IMR-90 (cell line): ENCODE measurements around the gene DNAJC13. TPM values are rescaled to one million over a fixed set of nuclear protein-coding genes. Genes with fewer than 3 reads are reported as not detected.

Source experiments
- ATAC-seq: fragments of 200-7000 bp; cut with Tn5 transposase; 2 replicates; pipeline ENCODE4 v1.9.1; 2020; ENCODE audit warnings: low read depth, mild to moderate bottlenecking, moderate library complexity
- BruUV-seq: library from RNA; stranded (reverse); fragments of 400-500 nt; replicated peaks from 2 replicates; lab custom pipeline; 2021; lab: Mats Ljungman, UMichigan
- CTCF ChIA-PET: fragments of 300-600 bp; formaldehyde crosslinking; extraction: SDS; loops from one replicate; lab custom pipeline; 2021; ENCODE audit warnings: antibody characterized with exemption; lab: Yijun Ruan, JAX
- POLR2A ChIA-PET: fragments of 300-600 bp; sonication (Branson Sonifier 250); formaldehyde crosslinking; loops from one replicate; lab custom pipeline; 2022; ENCODE audit warnings: antibody characterized with exemption; ENCODE audit not compliant: unreplicated experiment; lab: Charles Lee
- DNase-seq: peaks from one replicate; pipeline ENCODE4 v3.0.0; 2013
- H2AFZ ChIP-seq: replicated peaks from 2 replicates; pipeline ENCODE3; 2013; ENCODE audit warnings: low read length, mild to moderate bottlenecking; ENCODE audit not compliant: poor library complexity
- H2AK5ac ChIP-seq: 2 replicates; pipeline ENCODE4 v1.6.1; 2013; ENCODE audit warnings: low read depth, low read length, inconsistent platforms
- H2AK9ac ChIP-seq: replicated peaks from 2 replicates; pipeline ENCODE3; 2013; ENCODE audit warnings: mild to moderate bottlenecking, low read depth, low read length, moderate library complexity; ENCODE audit not compliant: poor library complexity
- H2BK120ac ChIP-seq: 2 replicates; pipeline ENCODE4 v1.6.1; 2013; ENCODE audit warnings: low read depth, low read length, inconsistent platforms
- H2BK15ac ChIP-seq: 3 replicates; pipeline ENCODE4 v1.6.1; 2013; ENCODE audit warnings: low read depth, low read length, inconsistent platforms
- H2BK20ac ChIP-seq: 2 replicates; pipeline ENCODE4 v1.6.1; 2013; ENCODE audit warnings: low read depth, mild to moderate bottlenecking, inconsistent platforms, low read length, moderate library complexity
- H2BK5ac ChIP-seq: 2 replicates; pipeline ENCODE4 v1.6.1; 2013; ENCODE audit warnings: mild to moderate bottlenecking, low read depth, low read length, inconsistent platforms; ENCODE audit not compliant: poor library complexity, severe bottlenecking
- H3K14ac ChIP-seq: replicated peaks from 2 replicates; pipeline ENCODE4 v1.6.1; 2013; ENCODE audit warnings: low read depth, low read length, inconsistent platforms
- H3K18ac ChIP-seq: 2 replicates; pipeline ENCODE4 v1.6.1; 2013; ENCODE audit warnings: low read depth, low read length, control low read depth
- H3K23ac ChIP-seq: 2 replicates; pipeline ENCODE4 v1.6.1; 2013; ENCODE audit warnings: low read depth, low read length, inconsistent platforms
- H3K27ac ChIP-seq: 2 replicates; pipeline ENCODE4 v1.5.1; 2013; ENCODE audit warnings: mild to moderate bottlenecking, control low read depth, low read length; ENCODE audit not compliant: insufficient read depth
- H3K27me3 ChIP-seq: 2 replicates; pipeline ENCODE4 v1.6.1; 2013; ENCODE audit warnings: low read length; ENCODE audit not compliant: control insufficient read depth, insufficient read depth
- H3K36me3 ChIP-seq: 2 replicates; pipeline ENCODE4 v1.6.1; 2013; ENCODE audit warnings: low read length, mixed read lengths; ENCODE audit not compliant: control insufficient read depth, insufficient read depth
- H3K4ac ChIP-seq: 2 replicates; pipeline ENCODE4 v1.6.1; 2013; ENCODE audit warnings: low read depth, low read length, inconsistent platforms
- H3K4me1 ChIP-seq: 2 replicates; pipeline ENCODE4 v1.6.1; 2013; ENCODE audit warnings: low read length, mixed read lengths; ENCODE audit not compliant: control insufficient read depth, insufficient read depth
- H3K4me2 ChIP-seq: 2 replicates; pipeline ENCODE4 v1.6.1; 2013; ENCODE audit warnings: low read depth, mild to moderate bottlenecking, control low read depth, low read length, moderate library complexity
- H3K4me3 ChIP-seq: 2 replicates; pipeline ENCODE4 v1.5.1; 2013; ENCODE audit warnings: low read depth, mild to moderate bottlenecking, control low read depth, low read length, moderate library complexity; ENCODE audit not compliant: insufficient read depth
- H3K56ac ChIP-seq: 2 replicates; pipeline ENCODE4 v1.6.1; 2013; ENCODE audit warnings: low read length, inconsistent platforms; ENCODE audit not compliant: insufficient read depth; ENCODE audit errors: extremely low read depth
- H3K79me1 ChIP-seq, 2 experiments: 2 replicates each; pipeline ENCODE4 v1.6.1; 2013; ENCODE audit warnings: low read length in 2 of 2, inconsistent platforms in 1 of 2, low read depth in 1 of 2
- H3K9ac ChIP-seq: 2 replicates; pipeline ENCODE4 v1.6.1; 2013; ENCODE audit warnings: low read depth, low read length, control low read depth
- H3K9me1 ChIP-seq: 2 replicates; pipeline ENCODE4 v1.6.1; 2013; ENCODE audit warnings: low read length, inconsistent platforms; ENCODE audit not compliant: insufficient read depth
- H3K9me3 ChIP-seq: 2 replicates; pipeline ENCODE4 v1.6.1; 2013; ENCODE audit warnings: low read length; ENCODE audit not compliant: control insufficient read depth, insufficient read depth
- H4K20me1 ChIP-seq: 2 replicates; pipeline ENCODE4 v1.6.1; 2013; ENCODE audit warnings: low read length, inconsistent platforms; ENCODE audit not compliant: insufficient read depth
- H4K5ac ChIP-seq: 2 replicates; pipeline ENCODE4 v1.6.1; 2013; ENCODE audit warnings: mild to moderate bottlenecking, low read depth, low read length, control low read depth
- H4K8ac ChIP-seq, 2 experiments: 2 replicates each; pipeline ENCODE4 v1.6.1; 2013; ENCODE audit warnings: low read depth in 2 of 2, low read length in 2 of 2, control low read depth in 1 of 2, inconsistent platforms in 1 of 2
- H4K91ac ChIP-seq: 2 replicates; pipeline ENCODE4 v1.6.1; 2013; ENCODE audit warnings: low read depth, low read length, inconsistent platforms; ENCODE audit not compliant: insufficient read depth
- BHLHE40 ChIP-seq: fragments of 150-350 bp; IDR thresholded peaks from 2 replicates; pipeline ENCODE4 v1.6.1; 2016; ENCODE audit warnings: mild to moderate bottlenecking, low read depth, low read length
- CEBPB ChIP-seq: IDR thresholded peaks from 2 replicates; pipeline ENCODE4 v1.6.1; 2012; ENCODE audit warnings: low read depth, low read length, improper control_type of control experiment
- CTCF ChIP-seq: conservative IDR thresholded peaks from 2 replicates; pipeline ENCODE4 v1.5.1; 2012; ENCODE audit warnings: mild to moderate bottlenecking, low read depth, low read length, improper control_type of control experiment
- ELK1 ChIP-seq: fragments of 150-350 bp; IDR thresholded peaks from 2 replicates; pipeline ENCODE4 v1.6.1; 2016; ENCODE audit warnings: low read depth, mild to moderate bottlenecking, low read length, moderate library complexity, borderline replicate concordance
- MAFK ChIP-seq: IDR thresholded peaks from 2 replicates; pipeline ENCODE4 v1.6.1; 2012; ENCODE audit warnings: low read depth, low read length, improper control_type of control experiment
- MAZ ChIP-seq: IDR thresholded peaks from 2 replicates; pipeline ENCODE4 v1.6.1; 2012; ENCODE audit warnings: low read depth, mild to moderate bottlenecking, low read length, improper control_type of control experiment, moderate library complexity, borderline replicate concordance
- MXI1 ChIP-seq: IDR thresholded peaks from 2 replicates; pipeline ENCODE4 v1.6.1; 2012; ENCODE audit warnings: low read depth, mild to moderate bottlenecking, low read length, moderate library complexity, borderline replicate concordance
- USF2 ChIP-seq: fragments of 150-350 bp; IDR thresholded peaks from 2 replicates; pipeline ENCODE4 v1.6.1; 2017; ENCODE audit warnings: mild to moderate bottlenecking, antibody characterized with exemption, low read length, low read depth
- WGBS, 2 experiments: methylation state at CpG; one replicate each; pipeline versions ENCODE4 v1.1.5 to v1.1.7; 2013; ENCODE audit warnings: missing lambda C conversion rate in 2 of 2; ENCODE audit not compliant: insufficient read length in 1 of 2; ENCODE audit errors: extremely low coverage in 2 of 2; 5-methylcytosine and 5-hydroxymethylcytosine counted together
- dilution Hi-C: fragments of 300-500 bp; cut with HindIII; formaldehyde crosslinking; loops from one replicate; pipeline ENCODE4 v1.14.3; 2018; ENCODE audit warnings: low sequenced_read_pairs; ENCODE audit not compliant: unreplicated experiment
- in situ Hi-C: fragments of 300-500 bp; cut with MboI; formaldehyde crosslinking; loops from 3 replicates; pipeline ENCODE4 v1.14.3; 2019; ENCODE audit warnings: low sequenced_read_pairs, inconsistent platforms, mixed read lengths
- intact Hi-C: fragments of 100-400 bp; cut with micrococcal nuclease; formaldehyde crosslinking; loops from 2 replicates; pipeline ENCODE4 v1.10.0; 2022
- polyA plus RNA-seq, 3 experiments: library from polyadenylated mRNA; depleted of rRNA; stranded (reverse); fragments of >200 nt; gene quantifications; 2 replicates each; pipeline ENCODE4 v1.2.3, GENCODE V29; 2012; ENCODE audit warnings: low replicate concordance in 1 of 3
- total RNA-seq: library from RNA; depleted of rRNA; stranded (reverse); fragments of >200 nt; gene quantifications from 2 replicates; pipeline ENCODE4 v1.2.3, GENCODE V29; 2012

Gene DNAJC13
- total and polyA plus RNA-seq, 2 of the 4 experiments (the other 2 are of a cell fraction), result 16.4 to 48.6 TPM

GRCh38 chr3:132456571-132456970 lies 39.3 kb downstream of the DNAJC13 start:
- no peak overlapping the region for H2AK5ac ChIP-seq
- no peak overlapping the region for H3K56ac ChIP-seq
- no peaks in the 10 kb centered on the region for H3K9me1 ChIP-seq
- peaks cover 37% of the 10 kb centered on the region for H3K36me3 ChIP-seq
- peak overlapping the region; percentile 49 for H2BK5ac ChIP-seq
- H4K8ac ChIP-seq, result no peak overlapping the region
- ChIA-PET CTCF (no interaction called here), POLR2A (no interaction called here)
- intact Hi-C loops, result no loop called here
- BruUV-seq, result no TSS peak
- dilution Hi-C loops, result no loop called here
- H3K79me1 ChIP-seq, result peaks cover 8 to 10% of the 10 kb centered on the region in 2 experiments; a peak in 3 of 4 replicates
- H3K4me1 ChIP-seq, result peaks cover 2% of the 10 kb centered on the region; the same call in 1 of the 2 replicates
- in situ Hi-C loops, result no loop called here
- H3K4me2 ChIP-seq, result no peak overlapping the region
- H2AFZ ChIP-seq, result no peak overlapping the region
- ATAC-seq, result no peak
- 100% methylated on average over 1 of the region's 3 CpGs; no CpG with 5 or more reads in 1 of the 2 experiments for WGBS, 2 experiments
- no peak overlapping the region for H3K4me3 ChIP-seq
- H3K27ac ChIP-seq, result peak overlapping the region; percentile 37; the same call in 1 of the 2 replicates
- H4K5ac ChIP-seq, result no peak overlapping the region
- no peak overlapping the region for H3K18ac ChIP-seq
- no peak for TF ChIP-seq USF2
- TF ChIP-seq MAZ, result no peak
- no peak for TF ChIP-seq MAFK
- no peak for TF ChIP-seq BHLHE40
- TF ChIP-seq MXI1, result no peak
- TF ChIP-seq CTCF, result no peak
- TF ChIP-seq ELK1, result no peak
- TF ChIP-seq CEBPB, result no peak
- no peaks in the 10 kb centered on the region for H4K20me1 ChIP-seq
- H3K23ac ChIP-seq, result no peak overlapping the region
- no peak overlapping the region for H2BK20ac ChIP-seq
- no peak overlapping the region for H4K91ac ChIP-seq
- H2BK15ac ChIP-seq, result no peak overlapping the region
- no peak overlapping the region for H2BK120ac ChIP-seq
- no peaks in the 10 kb centered on the region for H3K27me3 ChIP-seq
- no peak overlapping the region for H3K4ac ChIP-seq
- H3K9ac ChIP-seq, result no peak overlapping the region
- no peak overlapping the region for H2AK9ac ChIP-seq
- DNase-seq, result no peak
- no peaks in the 10 kb centered on the region for H3K9me3 ChIP-seq
- no peak overlapping the region for H3K14ac ChIP-seq
